Measurements from ENCODE around the gene KIAA2012.

- no peak for TF ChIP-seq GABPA (IDR thresholded peaks at IDR 0.05; ENCODE audit: low read depth)
- TF ChIP-seq, protein P1, sequence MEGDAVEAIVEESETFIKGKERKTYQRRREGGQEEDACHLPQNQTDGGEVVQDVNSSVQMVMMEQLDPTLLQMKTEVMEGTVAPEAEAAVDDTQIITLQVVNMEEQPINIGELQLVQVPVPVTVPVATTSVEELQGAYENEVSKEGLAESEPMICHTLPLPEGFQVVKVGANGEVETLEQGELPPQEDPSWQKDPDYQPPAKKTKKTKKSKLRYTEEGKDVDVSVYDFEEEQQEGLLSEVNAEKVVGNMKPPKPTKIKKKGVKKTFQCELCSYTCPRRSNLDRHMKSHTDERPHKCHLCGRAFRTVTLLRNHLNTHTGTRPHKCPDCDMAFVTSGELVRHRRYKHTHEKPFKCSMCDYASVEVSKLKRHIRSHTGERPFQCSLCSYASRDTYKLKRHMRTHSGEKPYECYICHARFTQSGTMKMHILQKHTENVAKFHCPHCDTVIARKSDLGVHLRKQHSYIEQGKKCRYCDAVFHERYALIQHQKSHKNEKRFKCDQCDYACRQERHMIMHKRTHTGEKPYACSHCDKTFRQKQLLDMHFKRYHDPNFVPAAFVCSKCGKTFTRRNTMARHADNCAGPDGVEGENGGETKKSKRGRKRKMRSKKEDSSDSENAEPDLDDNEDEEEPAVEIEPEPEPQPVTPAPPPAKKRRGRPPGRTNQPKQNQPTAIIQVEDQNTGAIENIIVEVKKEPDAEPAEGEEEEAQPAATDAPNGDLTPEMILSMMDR (IDR thresholded peaks at IDR 0.05; ENCODE audit: insufficient read depth, low read length), result no peak
These were observed 25.2 kb downstream of the KIAA2012 start for GRCh38 chr2:202098291-202098690.

Measured in HL-60 (cell line).